IPS-18a (cell line): ENCODE results near the gene MAP3K20.

Experiments used
- H3K27ac ChIP-seq: one replicate; pipeline ENCODE4 v1.5.1; 2013; ENCODE audit warnings: low read length
- H3K27me3 ChIP-seq: one replicate; pipeline ENCODE4 v1.6.1; 2013; ENCODE audit warnings: mild to moderate bottlenecking, low read length; ENCODE audit not compliant: control insufficient read depth, insufficient read depth
- H3K36me3 ChIP-seq: one replicate; pipeline ENCODE4 v1.6.1; 2013; ENCODE audit warnings: low read depth, low read length; ENCODE audit not compliant: control insufficient read depth
- H3K4me1 ChIP-seq: one replicate; pipeline ENCODE4 v1.6.1; 2013; ENCODE audit warnings: low read depth, low read length; ENCODE audit not compliant: control insufficient read depth
- H3K4me3 ChIP-seq: one replicate; pipeline ENCODE4 v1.5.1; 2013; ENCODE audit warnings: low read length
- H3K9ac ChIP-seq: one replicate; pipeline ENCODE4 v1.6.1; 2013; ENCODE audit warnings: mild to moderate bottlenecking, low read length, moderate library complexity
- H3K9me3 ChIP-seq: one replicate; pipeline ENCODE4 v1.6.1; 2013; ENCODE audit warnings: low read depth, low read length; ENCODE audit not compliant: control insufficient read depth

Gene MAP3K20

GRCh38 chr2:173216668-173217067 lies 141.0 kb downstream of the MAP3K20 start:
- H3K4me3 ChIP-seq = no peak overlapping the region
- H3K27ac ChIP-seq = no peak overlapping the region
- no peak overlapping the region for H3K9ac ChIP-seq
- no peaks in the 10 kb centered on the region for H3K36me3 ChIP-seq
- H3K9me3 ChIP-seq = no peaks in the 10 kb centered on the region
- H3K27me3 ChIP-seq = no peaks in the 10 kb centered on the region
- peaks cover 11% of the 10 kb centered on the region for H3K4me1 ChIP-seq

- H3K36me3 ChIP-seq = no peaks in the 10 kb centered on the region
- no peak overlapping the region for H3K4me3 ChIP-seq
- no peaks in the 10 kb centered on the region for H3K9me3 ChIP-seq
- no peak overlapping the region for H3K9ac ChIP-seq
- H3K27ac ChIP-seq = no peak overlapping the region
- peaks cover 11% of the 10 kb centered on the region for H3K4me1 ChIP-seq
- H3K27me3 ChIP-seq = no peaks in the 10 kb centered on the region
Measured at GRCh38 chr2:173217116-173217840, 141.6 kb downstream of the MAP3K20 start.

GRCh38 chr2:173218326-173219056 lies 142.8 kb downstream of the MAP3K20 start:
- Histone ChIP-seq H3K27ac (no peak overlapping the region), H3K9ac (no peak overlapping the region), H3K4me3 (no peak overlapping the region), H3K36me3 (no peaks in the 10 kb centered on the region), H3K4me1 (peaks cover 11% of the 10 kb centered on the region), H3K27me3 (no peaks in the 10 kb centered on the region), H3K9me3 (no peaks in the 10 kb centered on the region)

- Histone ChIP-seq H3K27me3 (no peaks in the 10 kb centered on the region), H3K9ac (no peak overlapping the region), H3K27ac (no peak overlapping the region), H3K4me3 (no peak overlapping the region), H3K9me3 (no peaks in the 10 kb centered on the region), H3K4me1 (peaks cover 11% of the 10 kb centered on the region), H3K36me3 (no peaks in the 10 kb centered on the region)
Measured at GRCh38 chr2:173221132-173221695, 145.6 kb downstream of the MAP3K20 start.

GRCh38 chr2:173221937-173222594 lies 146.4 kb downstream of the MAP3K20 start:
- H3K36me3 ChIP-seq = no peaks in the 10 kb centered on the region
- no peak overlapping the region for H3K9ac ChIP-seq
- no peak overlapping the region for H3K4me3 ChIP-seq
- peaks cover 11% of the 10 kb centered on the region for H3K4me1 ChIP-seq
- H3K9me3 ChIP-seq = no peaks in the 10 kb centered on the region
- no peaks in the 10 kb centered on the region for H3K27me3 ChIP-seq
- H3K27ac ChIP-seq = no peak overlapping the region

GRCh38 chr2:173223871-173224270 lies 148.2 kb downstream of the MAP3K20 start:
- Histone ChIP-seq H3K9ac (no peak overlapping the region), H3K27ac (no peak overlapping the region), H3K4me1 (peaks cover 2% of the 10 kb centered on the region), H3K36me3 (no peaks in the 10 kb centered on the region), H3K27me3 (no peaks in the 10 kb centered on the region), H3K9me3 (no peaks in the 10 kb centered on the region), H3K4me3 (no peak overlapping the region)

- Histone ChIP-seq H3K36me3 (no peaks in the 10 kb centered on the region), H3K9me3 (no peaks in the 10 kb centered on the region), H3K9ac (no peak overlapping the region), H3K27ac (no peak overlapping the region), H3K4me1 (no peaks in the 10 kb centered on the region), H3K4me3 (no peak overlapping the region), H3K27me3 (no peaks in the 10 kb centered on the region)
Measured at GRCh38 chr2:173226899-173227698, 151.5 kb downstream of the MAP3K20 start.

GRCh38 chr2:173229086-173229485 lies 153.4 kb downstream of the MAP3K20 start:
- Histone ChIP-seq H3K27me3 (no peaks in the 10 kb centered on the region), H3K9me3 (no peaks in the 10 kb centered on the region), H3K27ac (no peak overlapping the region), H3K4me3 (no peak overlapping the region), H3K4me1 (no peaks in the 10 kb centered on the region), H3K36me3 (no peaks in the 10 kb centered on the region), H3K9ac (no peak overlapping the region)

- H3K9ac ChIP-seq = no peak overlapping the region
- H3K4me1 ChIP-seq = no peaks in the 10 kb centered on the region
- no peaks in the 10 kb centered on the region for H3K9me3 ChIP-seq
- no peaks in the 10 kb centered on the region for H3K27me3 ChIP-seq
- H3K27ac ChIP-seq = no peak overlapping the region
- no peak overlapping the region for H3K4me3 ChIP-seq
- H3K36me3 ChIP-seq = no peaks in the 10 kb centered on the region
Measured at GRCh38 chr2:173230181-173230580, 154.5 kb downstream of the MAP3K20 start.

- Histone ChIP-seq H3K9ac (no peak overlapping the region), H3K4me3 (no peak overlapping the region), H3K36me3 (no peaks in the 10 kb centered on the region), H3K4me1 (no peaks in the 10 kb centered on the region), H3K9me3 (no peaks in the 10 kb centered on the region), H3K27me3 (no peaks in the 10 kb centered on the region), H3K27ac (no peak overlapping the region)
Measured at GRCh38 chr2:173231042-173231441, 155.4 kb downstream of the MAP3K20 start.

GRCh38 chr2:173231465-173231864 lies 155.8 kb downstream of the MAP3K20 start:
- Histone ChIP-seq H3K9me3 (no peaks in the 10 kb centered on the region), H3K9ac (no peak overlapping the region), H3K4me1 (peaks cover under 1% of the 10 kb centered on the region), H3K27me3 (no peaks in the 10 kb centered on the region), H3K36me3 (no peaks in the 10 kb centered on the region), H3K4me3 (no peak overlapping the region), H3K27ac (no peak overlapping the region)
